ENCODE data around the gene ADK. TPM values are rescaled to one million over a fixed set of nuclear protein-coding genes. Genes with fewer than 3 reads are reported as not detected.
"Not testable (repeated sequence)": the region's sequence is repeated elsewhere in the genome, so short reads cannot be mapped to it uniquely, and the experiment has no call there.

The ADK gene
- polyA plus RNA-seq, 2 donors: 27.3 to 45.2 TPM

GRCh38 chr10:74542077-74542476 lies 391.1 kb downstream of the ADK start:
- Histone ChIP-seq H3K36me3 (ENCODE audit: control insufficient read depth in 2 of 2, insufficient read depth in 2 of 2, low read length in 1 of 2) (no peaks in the 10 kb centered on the region), H3K4me3 (ENCODE audit: low read depth in 1 of 2, low read length in 2 of 2) (no peak overlapping the region), H3K27me3 (ENCODE audit: control insufficient read depth in 1 of 2, insufficient read depth in 2 of 2, low read length in 2 of 2) (no peaks in the 10 kb centered on the region), H3K9me3 (ENCODE audit: control insufficient read depth in 2 of 2, insufficient read depth in 1 of 2, low read depth in 1 of 2, low read length in 1 of 2) (no peaks in the 10 kb centered on the region), H3K4me1 (ENCODE audit: control insufficient read depth in 2 of 2, insufficient read depth in 2 of 2, low read length in 1 of 2) (no peaks in the 10 kb centered on the region), H3K27ac (ENCODE audit: low read depth in 2 of 2, low read length in 1 of 2) (no peak overlapping the region)
- WGBS, 2 donors: 70 to 76% methylated on average over 2 of the region's 2 CpGs

GRCh38 chr10:74543276-74543675 lies 392.3 kb downstream of the ADK start:
- Histone ChIP-seq H3K27ac (ENCODE audit: low read depth in 2 of 2, low read length in 1 of 2) (no peak overlapping the region), H3K27me3 (ENCODE audit: control insufficient read depth in 1 of 2, insufficient read depth in 2 of 2, low read length in 2 of 2) (no peaks in the 10 kb centered on the region), H3K4me1 (ENCODE audit: control insufficient read depth in 2 of 2, insufficient read depth in 2 of 2, low read length in 1 of 2) (no peaks in the 10 kb centered on the region), H3K9me3 (ENCODE audit: control insufficient read depth in 2 of 2, insufficient read depth in 1 of 2, low read depth in 1 of 2, low read length in 1 of 2) (no peaks in the 10 kb centered on the region), H3K4me3 (ENCODE audit: low read depth in 1 of 2, low read length in 2 of 2) (no peak overlapping the region), H3K36me3 (ENCODE audit: control insufficient read depth in 2 of 2, insufficient read depth in 2 of 2, low read length in 1 of 2) (no peaks in the 10 kb centered on the region)
- WGBS, 2 donors: 81 to 88% methylated on average over 1 of the region's 1 CpG

GRCh38 chr10:74544106-74544505 lies 393.1 kb downstream of the ADK start:
- Histone ChIP-seq H3K4me3 (ENCODE audit: low read depth in 1 of 2, low read length in 2 of 2) (no peak overlapping the region), H3K4me1 (ENCODE audit: control insufficient read depth in 2 of 2, insufficient read depth in 2 of 2, low read length in 1 of 2) (no peaks in the 10 kb centered on the region), H3K36me3 (ENCODE audit: control insufficient read depth in 2 of 2, insufficient read depth in 2 of 2, low read length in 1 of 2) (no peaks in the 10 kb centered on the region), H3K9me3 (ENCODE audit: control insufficient read depth in 2 of 2, insufficient read depth in 1 of 2, low read depth in 1 of 2, low read length in 1 of 2) (no peaks in the 10 kb centered on the region), H3K27me3 (ENCODE audit: control insufficient read depth in 1 of 2, insufficient read depth in 2 of 2, low read length in 2 of 2) (no peaks in the 10 kb centered on the region), H3K27ac (ENCODE audit: low read depth in 2 of 2, low read length in 1 of 2) (no peak overlapping the region)
- WGBS, 2 donors: 89 to 94% methylated on average over 2 of the region's 2 CpGs

- WGBS, 2 donors: 60 to 86% methylated on average over 2 of the region's 2 CpGs
- H3K27me3 ChIP-seq (ENCODE audit: control insufficient read depth in 1 of 2, insufficient read depth in 2 of 2, low read length in 2 of 2): no peaks in the 10 kb centered on the region
- H3K4me3 ChIP-seq (ENCODE audit: low read depth in 1 of 2, low read length in 2 of 2): no peak overlapping the region
- no peak overlapping the region for H3K27ac ChIP-seq (ENCODE audit: low read depth in 2 of 2, low read length in 1 of 2)
- no peaks in the 10 kb centered on the region for H3K4me1 ChIP-seq (ENCODE audit: control insufficient read depth in 2 of 2, insufficient read depth in 2 of 2, low read length in 1 of 2)
- H3K36me3 ChIP-seq (ENCODE audit: control insufficient read depth in 2 of 2, insufficient read depth in 2 of 2, low read length in 1 of 2): no peaks in the 10 kb centered on the region
- H3K9me3 ChIP-seq (ENCODE audit: control insufficient read depth in 2 of 2, insufficient read depth in 1 of 2, low read depth in 1 of 2, low read length in 1 of 2): no peaks in the 10 kb centered on the region
These were observed 397.7 kb downstream of the ADK start for GRCh38 chr10:74548676-74549075.

- no peak overlapping the region for H3K27ac ChIP-seq (ENCODE audit: low read depth in 2 of 2, low read length in 1 of 2)
- no peaks in the 10 kb centered on the region for H3K9me3 ChIP-seq (ENCODE audit: control insufficient read depth in 2 of 2, insufficient read depth in 1 of 2, low read depth in 1 of 2, low read length in 1 of 2)
- H3K4me1 ChIP-seq (ENCODE audit: control insufficient read depth in 2 of 2, insufficient read depth in 2 of 2, low read length in 1 of 2): no peaks in the 10 kb centered on the region
- no peak overlapping the region for H3K4me3 ChIP-seq (ENCODE audit: low read depth in 1 of 2, low read length in 2 of 2)
- peaks cover 0 to 3% of the 10 kb centered on the region in 2 donors for H3K36me3 ChIP-seq (ENCODE audit: control insufficient read depth in 2 of 2, insufficient read depth in 2 of 2, low read length in 1 of 2)
- 94 to 96% methylated on average over 2 of the region's 2 CpGs for WGBS, 2 donors
- H3K27me3 ChIP-seq (ENCODE audit: control insufficient read depth in 1 of 2, insufficient read depth in 2 of 2, low read length in 2 of 2): no peaks in the 10 kb centered on the region
These were observed 405.2 kb downstream of the ADK start for GRCh38 chr10:74556072-74556705.

- H3K27ac ChIP-seq (ENCODE audit: low read depth in 2 of 2, low read length in 1 of 2): no peak overlapping the region
- 80 to 81% methylated on average over 1 of the region's 1 CpG for WGBS, 2 donors
- no peaks in the 10 kb centered on the region for H3K4me1 ChIP-seq (ENCODE audit: control insufficient read depth in 2 of 2, insufficient read depth in 2 of 2, low read length in 1 of 2)
- H3K9me3 ChIP-seq (ENCODE audit: control insufficient read depth in 2 of 2, insufficient read depth in 1 of 2, low read depth in 1 of 2, low read length in 1 of 2): no peaks in the 10 kb centered on the region
- H3K27me3 ChIP-seq (ENCODE audit: control insufficient read depth in 1 of 2, insufficient read depth in 2 of 2, low read length in 2 of 2): no peaks in the 10 kb centered on the region
- no peak overlapping the region for H3K4me3 ChIP-seq (ENCODE audit: low read depth in 1 of 2, low read length in 2 of 2)
- peaks cover 0 to 3% of the 10 kb centered on the region in 2 donors for H3K36me3 ChIP-seq (ENCODE audit: control insufficient read depth in 2 of 2, insufficient read depth in 2 of 2, low read length in 1 of 2)
These were observed 406.1 kb downstream of the ADK start for GRCh38 chr10:74557098-74557497.

- H3K27me3 ChIP-seq (ENCODE audit: control insufficient read depth in 1 of 2, insufficient read depth in 2 of 2, low read length in 2 of 2): no peaks in the 10 kb centered on the region
- H3K9me3 ChIP-seq (ENCODE audit: control insufficient read depth in 2 of 2, insufficient read depth in 1 of 2, low read depth in 1 of 2, low read length in 1 of 2): no peaks in the 10 kb centered on the region
- no peaks in the 10 kb centered on the region for H3K4me1 ChIP-seq (ENCODE audit: control insufficient read depth in 2 of 2, insufficient read depth in 2 of 2, low read length in 1 of 2)
- no peak overlapping the region for H3K27ac ChIP-seq (ENCODE audit: low read depth in 2 of 2, low read length in 1 of 2)
- no peak overlapping the region for H3K4me3 ChIP-seq (ENCODE audit: low read depth in 1 of 2, low read length in 2 of 2)
- 82 to 88% methylated on average over 3 of the region's 3 CpGs for WGBS, 2 donors
- peaks cover 0 to 3% of the 10 kb centered on the region in 2 donors for H3K36me3 ChIP-seq (ENCODE audit: control insufficient read depth in 2 of 2, insufficient read depth in 2 of 2, low read length in 1 of 2)
These were observed 407.4 kb downstream of the ADK start for GRCh38 chr10:74558403-74558802.

GRCh38 chr10:74558897-74559296 lies 407.9 kb downstream of the ADK start:
- H3K27me3 ChIP-seq (ENCODE audit: control insufficient read depth in 1 of 2, insufficient read depth in 2 of 2, low read length in 2 of 2): no peaks in the 10 kb centered on the region
- no peak overlapping the region for H3K4me3 ChIP-seq (ENCODE audit: low read depth in 1 of 2, low read length in 2 of 2)
- H3K9me3 ChIP-seq (ENCODE audit: control insufficient read depth in 2 of 2, insufficient read depth in 1 of 2, low read depth in 1 of 2, low read length in 1 of 2): no peaks in the 10 kb centered on the region
- H3K27ac ChIP-seq (ENCODE audit: low read depth in 2 of 2, low read length in 1 of 2): no peak overlapping the region
- WGBS, 2 donors: 97% methylated on average over 3 of the region's 3 CpGs
- no peaks in the 10 kb centered on the region for H3K4me1 ChIP-seq (ENCODE audit: control insufficient read depth in 2 of 2, insufficient read depth in 2 of 2, low read length in 1 of 2)
- H3K36me3 ChIP-seq (ENCODE audit: control insufficient read depth in 2 of 2, insufficient read depth in 2 of 2, low read length in 1 of 2): peaks cover 0 to 3% of the 10 kb centered on the region in 2 donors

- not testable (repeated sequence) for H3K4me1 ChIP-seq (ENCODE audit: control insufficient read depth in 2 of 2, insufficient read depth in 2 of 2, low read length in 1 of 2); H3K27me3 ChIP-seq (ENCODE audit: control insufficient read depth in 1 of 2, insufficient read depth in 2 of 2, low read length in 2 of 2); H3K27ac ChIP-seq (ENCODE audit: low read depth in 2 of 2, low read length in 1 of 2); H3K9me3 ChIP-seq (ENCODE audit: control insufficient read depth in 2 of 2, insufficient read depth in 1 of 2, low read depth in 1 of 2, low read length in 1 of 2); H3K36me3 ChIP-seq (ENCODE audit: control insufficient read depth in 2 of 2, insufficient read depth in 2 of 2, low read length in 1 of 2); H3K4me3 ChIP-seq (ENCODE audit: low read depth in 1 of 2, low read length in 2 of 2)
- 85 to 92% methylated on average over 3 to 4 of the region's 4 CpGs for WGBS, 2 donors
These were observed 417.9 kb downstream of the ADK start for GRCh38 chr10:74568896-74569295.

GRCh38 chr10:74573497-74573896 lies 422.5 kb downstream of the ADK start:
- H3K4me3 ChIP-seq (ENCODE audit: low read depth in 1 of 2, low read length in 2 of 2); H3K9me3 ChIP-seq (ENCODE audit: control insufficient read depth in 2 of 2, insufficient read depth in 1 of 2, low read depth in 1 of 2, low read length in 1 of 2); H3K27ac ChIP-seq (ENCODE audit: low read depth in 2 of 2, low read length in 1 of 2); H3K27me3 ChIP-seq (ENCODE audit: control insufficient read depth in 1 of 2, insufficient read depth in 2 of 2, low read length in 2 of 2); H3K4me1 ChIP-seq (ENCODE audit: control insufficient read depth in 2 of 2, insufficient read depth in 2 of 2, low read length in 1 of 2); H3K36me3 ChIP-seq (ENCODE audit: control insufficient read depth in 2 of 2, insufficient read depth in 2 of 2, low read length in 1 of 2): not testable (repeated sequence)
- 92 to 93% methylated on average over 12 of the region's 12 CpGs for WGBS, 2 donors
